H1 (cell line): ENCODE results near the gene C1GALT1. TPM values are rescaled to one million over a fixed set of nuclear protein-coding genes. Genes with fewer than 3 reads are reported as not detected.

Experiments used
- CTCF ChIA-PET: fragments of 300-600 bp; sonication (Branson Sonifier 250); formaldehyde crosslinking; loops from one replicate; lab custom pipeline; 2021; ENCODE audit not compliant: partially characterized antibody; lab: Charles Lee
- POLR2A ChIA-PET: fragments of 300-600 bp; sonication (Branson Sonifier 250); formaldehyde crosslinking; loops from one replicate; lab custom pipeline; 2021; ENCODE audit warnings: inconsistent platforms; ENCODE audit not compliant: partially characterized antibody; lab: Charles Lee
- DNase-seq, 2 experiments: peaks; one replicate each; pipeline versions ENCODE4 v3.0.0 to v3.0.0-alpha.2; 2010 to 2022; ENCODE audit warnings: low spot score in 2 of 2, low read depth in 1 of 2, mixed read lengths in 1 of 2
- FAIRE-seq: peaks from 2 replicates; lab custom pipeline; 2011; peaks lifted over from hg19 to GRCh38; lab: Jason Lieb, UNC
- H2AFZ ChIP-seq: 2 replicates; pipeline ENCODE4 v1.8.1; 2012; ENCODE audit warnings: low read length, inconsistent platforms
- H2AK5ac ChIP-seq: 2 replicates; pipeline ENCODE4 v1.6.1; 2013; ENCODE audit warnings: low read depth, low read length
- H2BK120ac ChIP-seq: replicated peaks from 2 replicates; pipeline ENCODE3; 2013; ENCODE audit warnings: low read depth, low read length, inconsistent platforms
- H2BK12ac ChIP-seq: 2 replicates; pipeline ENCODE4 v1.6.1; 2013; ENCODE audit warnings: low read depth, low read length
- H2BK15ac ChIP-seq: 2 replicates; pipeline ENCODE4 v1.6.1; 2013; ENCODE audit warnings: low read length
- H2BK20ac ChIP-seq: 2 replicates; pipeline ENCODE4 v1.6.1; 2013; ENCODE audit warnings: low read length
- H2BK5ac ChIP-seq: 2 replicates; pipeline ENCODE4 v1.6.1; 2013; ENCODE audit warnings: low read depth, low read length
- H3K14ac ChIP-seq: 2 replicates; pipeline ENCODE4 v1.6.1; 2013; ENCODE audit warnings: inconsistent platforms; ENCODE audit not compliant: insufficient read length
- H3K18ac ChIP-seq: 2 replicates; pipeline ENCODE4 v1.6.1; 2013; ENCODE audit warnings: low read length; ENCODE audit errors: extremely low read depth
- H3K23ac ChIP-seq: 2 replicates; pipeline ENCODE4 v1.6.1; 2013; ENCODE audit warnings: inconsistent platforms; ENCODE audit not compliant: insufficient read length
- H3K23me2 ChIP-seq: 2 replicates; pipeline ENCODE4 v1.6.1; 2013; ENCODE audit warnings: low read depth, low read length
- H3K27ac ChIP-seq: 2 replicates; pipeline ENCODE4 v1.6.1; 2011; ENCODE audit warnings: low read depth, low read length, inconsistent platforms
- H3K27me3 ChIP-seq, 4 experiments: replicated peaks in 1 of 4; 1 replicate in 1 of 4; 2 replicates in 3 of 4; pipeline versions ENCODE4 v1.6.1 to v1.8.1; 2011 to 2013; ENCODE audit warnings: low read length in 3 of 4, mild to moderate bottlenecking in 3 of 4, inconsistent platforms in 2 of 4, mixed read lengths in 2 of 4, moderate library complexity in 1 of 4; ENCODE audit not compliant: control insufficient read depth in 3 of 4, insufficient read depth in 3 of 4; ENCODE audit errors: extremely low read depth in 1 of 4
- H3K36me3 ChIP-seq, 4 experiments: 2 replicates each; pipeline versions ENCODE4 v1.6.1 to v1.8.1; 2011 to 2013; ENCODE audit warnings: mild to moderate bottlenecking in 4 of 4, low read length in 3 of 4, moderate library complexity in 2 of 4, control low read depth in 1 of 4, inconsistent platforms in 1 of 4; ENCODE audit not compliant: insufficient read depth in 4 of 4, control insufficient read depth in 2 of 4
- H3K4ac ChIP-seq: replicated peaks from 2 replicates; pipeline ENCODE3; 2013; ENCODE audit warnings: low read length, low read depth, mixed read lengths, inconsistent platforms; ENCODE audit not compliant: insufficient read length
- H3K4me1 ChIP-seq, 4 experiments: replicated peaks in 1 of 4; 1 replicate in 1 of 4; 2 replicates in 3 of 4; pipeline versions ENCODE4 v1.6.1 to v1.8.1; 2011 to 2013; ENCODE audit warnings: low read length in 3 of 4, inconsistent platforms in 2 of 4, mixed read lengths in 1 of 4; ENCODE audit not compliant: insufficient read depth in 4 of 4, control insufficient read depth in 3 of 4
- H3K4me2 ChIP-seq, 2 experiments: 2 replicates each; pipeline versions ENCODE4 v1.6.1 to v1.8.1; 2011 to 2013; ENCODE audit warnings: low read depth in 2 of 2, low read length in 2 of 2, control low read depth in 1 of 2, inconsistent platforms in 1 of 2, mild to moderate bottlenecking in 1 of 2; ENCODE audit not compliant: insufficient read depth in 1 of 2
- H3K4me3 ChIP-seq, 4 experiments: fragments of 200-600, 300-600 bp in 1 of 4; sonication (generic), shearing (Covaris generic), sonication (Bioruptor Twin) in 1 of 4; 2 replicates each; pipeline versions ENCODE4 v1.5.1 to v1.8.1; 2011 to 2016; ENCODE audit warnings: low read length in 4 of 4, low read depth in 3 of 4, control low read depth in 2 of 4, inconsistent platforms in 2 of 4, mild to moderate bottlenecking in 2 of 4, mixed read lengths in 1 of 4, moderate library complexity in 1 of 4; ENCODE audit not compliant: insufficient read depth in 2 of 4; ENCODE audit errors: extremely low read depth in 1 of 4
- H3K56ac ChIP-seq: replicated peaks from 2 replicates; pipeline ENCODE3; 2013; ENCODE audit warnings: low read depth, mild to moderate bottlenecking, mixed read lengths, low read length, inconsistent platforms; ENCODE audit not compliant: insufficient read length
- H3K79me1 ChIP-seq: 2 replicates; pipeline ENCODE4 v1.6.1; 2013; ENCODE audit warnings: low read depth, low read length, control low read depth
- H3K79me2 ChIP-seq, 2 experiments: 2 replicates each; pipeline versions ENCODE4 v1.6.1 to v1.8.1; 2012 to 2013; ENCODE audit warnings: low read length in 2 of 2, mild to moderate bottlenecking in 2 of 2, inconsistent platforms in 1 of 2; ENCODE audit not compliant: insufficient read depth in 2 of 2, control insufficient read depth in 1 of 2
- H3K9ac ChIP-seq, 4 experiments: replicated peaks in 1 of 4; 1 replicate in 1 of 4; 2 replicates in 3 of 4; pipeline versions ENCODE4 v1.6.1 to v1.8.1; 2011 to 2013; ENCODE audit warnings: low read depth in 3 of 4, low read length in 3 of 4, control low read depth in 2 of 4, mild to moderate bottlenecking in 2 of 4, moderate library complexity in 2 of 4, inconsistent platforms in 1 of 4; ENCODE audit errors: extremely low read depth in 1 of 4
- H3K9me3 ChIP-seq, 2 experiments: 2 replicates each; pipeline versions ENCODE4 v1.6.1 to v1.8.1; 2012 to 2013; ENCODE audit warnings: mild to moderate bottlenecking in 2 of 2, moderate library complexity in 2 of 2, control low read depth in 1 of 2, inconsistent platforms in 1 of 2, low read depth in 1 of 2, low read length in 1 of 2, mixed read lengths in 1 of 2; ENCODE audit not compliant: insufficient read depth in 2 of 2
- H4K20me1 ChIP-seq, 2 experiments: replicated peaks in 1 of 2; 2 replicates each; pipeline versions ENCODE3 to v1.8.1; 2011 to 2013; ENCODE audit warnings: inconsistent platforms in 2 of 2, low read length in 2 of 2, mild to moderate bottlenecking in 1 of 2; ENCODE audit not compliant: insufficient read depth in 2 of 2, control insufficient read depth in 1 of 2
- H4K5ac ChIP-seq: 2 replicates; pipeline ENCODE4 v1.6.1; 2013; ENCODE audit warnings: low read length, low read depth, mixed read lengths, inconsistent platforms; ENCODE audit not compliant: insufficient read length
- H4K8ac ChIP-seq: 2 replicates; pipeline ENCODE4 v1.8.0; 2013; ENCODE audit warnings: mild to moderate bottlenecking, moderate library complexity, low read length, inconsistent platforms; ENCODE audit not compliant: insufficient read depth; ENCODE audit errors: extremely low read depth
- H4K91ac ChIP-seq: replicated peaks from 2 replicates; pipeline ENCODE3; 2013; ENCODE audit warnings: low read length, mixed read lengths, inconsistent platforms; ENCODE audit not compliant: insufficient read length
- BRCA1 ChIP-seq: IDR thresholded peaks from 2 replicates; pipeline ENCODE4 v1.6.1; 2012; ENCODE audit warnings: low read depth, low read length, improper control_type of control experiment
- CBX8 ChIP-seq: fragments of 300-800, 300-1000 bp; sonication (generic); IDR thresholded peaks from 2 replicates; pipeline ENCODE4 v1.7.1; 2016; ENCODE audit warnings: low read depth, low read length, borderline replicate concordance
- CHD1 ChIP-seq: IDR thresholded peaks from 2 replicates; pipeline ENCODE4 v1.6.1; 2012; ENCODE audit warnings: low read depth, low read length, improper control_type of control experiment
- CHD2 ChIP-seq: IDR thresholded peaks from 2 replicates; pipeline ENCODE4 v1.6.1; 2012; ENCODE audit warnings: low read length, improper control_type of control experiment
- CTBP2 ChIP-seq: IDR thresholded peaks from 2 replicates; pipeline ENCODE4 v1.7.0; 2011; ENCODE audit warnings: borderline replicate concordance, mild to moderate bottlenecking, moderate library complexity, mixed read lengths, low read length; ENCODE audit not compliant: insufficient read depth, insufficient read length
- CTCF ChIP-seq, 3 experiments: IDR thresholded peaks; 1 replicate in 2 of 3; 2 replicates in 1 of 3; pipeline versions ENCODE4 v1.5.1 to v1.6.1; 2011; ENCODE audit warnings: low read length in 3 of 3, mild to moderate bottlenecking in 3 of 3, inconsistent platforms in 2 of 3, low read depth in 1 of 3, moderate library complexity in 1 of 3; ENCODE audit not compliant: insufficient read depth in 1 of 3; ENCODE audit errors: control extremely low read depth in 1 of 3
- HDAC2 ChIP-seq, 2 experiments: fragments of 300-600 bp in 1 of 2; sonication (generic) in 1 of 2; IDR thresholded peaks; 2 replicates each; pipeline ENCODE4 v1.6.1; 2011 to 2012; ENCODE audit warnings: low read depth in 2 of 2, low read length in 2 of 2, mild to moderate bottlenecking in 2 of 2, moderate library complexity in 2 of 2, borderline replicate concordance in 1 of 2, inconsistent platforms in 1 of 2
- RFX5 ChIP-seq: IDR thresholded peaks from 2 replicates; pipeline ENCODE4 v1.6.1; 2011; ENCODE audit warnings: low read depth, low read length, improper control_type of control experiment, borderline replicate concordance
- RNF2 ChIP-seq: fragments of 200-900, 300-1000 bp; sonication (generic); IDR thresholded peaks from 2 replicates; pipeline ENCODE4 v1.7.1; 2016; ENCODE audit warnings: borderline replicate concordance, low read depth, mild to moderate bottlenecking, antibody characterized with exemption, low read length; ENCODE audit not compliant: poor library complexity, severe bottlenecking; ENCODE audit errors: missing control alignments
- RXRA ChIP-seq: IDR thresholded peaks from 2 replicates; pipeline ENCODE4 v1.6.1; 2011; ENCODE audit warnings: low read depth, mild to moderate bottlenecking, low read length, moderate library complexity; ENCODE audit not compliant: insufficient read depth
- SP2 ChIP-seq: IDR thresholded peaks from 2 replicates; pipeline ENCODE4 v1.6.1; 2012; ENCODE audit warnings: mild to moderate bottlenecking, low read length, inconsistent platforms
- WGBS, 2 experiments: shearing (Covaris generic) in 1 of 2; methylation state at CpG; one replicate each; pipeline versions ENCODE4 v1.1.6 to v1.1.7; 2013 to 2015; ENCODE audit warnings: low lambda C conversion rate in 2 of 2, mixed read lengths in 2 of 2, inconsistent platforms in 1 of 2, low coverage in 1 of 2, missing lambda C conversion rate in 1 of 2; ENCODE audit not compliant: insufficient replicate concordance in 2 of 2, insufficient coverage in 1 of 2, insufficient read length in 1 of 2; ENCODE audit errors: extremely low coverage in 1 of 2, missing lambda C conversion rate in 1 of 2; 5-methylcytosine and 5-hydroxymethylcytosine counted together
- polyA plus RNA-seq, 7 experiments: library from polyadenylated mRNA; depleted of rRNA in 3 of 7; stranded (reverse) in 5 of 7; unstranded in 2 of 7; fragments of >200 nt in 5 of 7; fragments of 200-250 nt in 2 of 7; gene quantifications; 1 replicate in 5 of 7; 2 replicates in 1 of 7; 4 replicates in 1 of 7; pipeline versions ENCODE4 v1.2.1 to v1.2.3, GENCODE V29; 2011 to 2013; ENCODE audit warnings: missing spikeins in 2 of 7, mixed read lengths in 2 of 7
- total RNA-seq: library from RNA; stranded (reverse); fragmentation: NEBNext Ultra II Directional; extraction: Animal tissue kit (Norgen Biotek cat#: 25700); gene quantifications from 2 replicates; pipeline ENCODE4 v1.2.1, GENCODE V29; 2021

C1GALT1 gene
- total and polyA plus RNA-seq, 2 of the 8 experiments (the other 6 are each of a cell fraction or from before 2014, with no cell fraction given) = 18.7 to 94.2 TPM

GRCh38 chr7:7274782-7275181, 92.4 kb downstream of the C1GALT1 start:
- Histone ChIP-seq H2BK20ac (no peak overlapping the region), H3K4me2 (no peak overlapping the region), H3K4me3 (no peak overlapping the region), H4K20me1 (no peaks in the 10 kb centered on the region), H3K9me3 (no peaks in the 10 kb centered on the region), H3K23ac (no peak overlapping the region), H4K8ac (no peak overlapping the region), H2AK5ac (no peak overlapping the region), H2BK120ac (no peak overlapping the region), H2BK5ac (no peak overlapping the region), H4K91ac (no peak overlapping the region), H4K5ac (no peak overlapping the region), H3K56ac (no peak overlapping the region), H3K79me2 (no peaks in the 10 kb centered on the region), H2AFZ (no peak overlapping the region), H3K23me2 (no peaks in the 10 kb centered on the region), H3K18ac (no peak overlapping the region), H3K27ac (no peak overlapping the region), H3K36me3 (no peaks in the 10 kb centered on the region), H3K27me3 (no peaks in the 10 kb centered on the region), H3K14ac (no peak overlapping the region), H2BK12ac (no peak overlapping the region), H2BK15ac (no peak overlapping the region), H3K4ac (no peak overlapping the region), H3K4me1 (no peaks in the 10 kb centered on the region), H3K9ac (no peak overlapping the region), H3K79me1 (no peaks in the 10 kb centered on the region)
- WGBS, 2 experiments = 52% methylated on average over 3 of the region's 3 CpGs; no CpG with 5 or more reads in 1 of the 2 experiments
- no peak for DNase-seq
- ChIA-PET CTCF (interaction anchor here (1.2 to 1.5 kb wide), 2 partner anchors 11 to 321 kb away, joined by 3 to 4 read pairs; no protein-coding TSS in a partner anchor), POLR2A (no interaction called here)
- peak; percentile 52 for FAIRE-seq
- TF ChIP-seq CTBP2 (no peak), CTCF (IDR thresholded peaks at IDR 0.05; ENCODE audit: control extremely low read depth in 1 of 3, insufficient read depth in 1 of 3, low read depth in 1 of 3, low read length in 3 of 3) (no peak), RNF2 (no peak), SP2 (no peak), CHD1 (no peak), CHD2 (no peak), HDAC2 (IDR thresholded peaks at IDR 0.05; ENCODE audit: borderline replicate concordance in 1 of 2, low read depth in 2 of 2, low read length in 2 of 2) (no peak), BRCA1 (no peak), RXRA (no peak), CBX8 (no peak), RFX5 (no peak)
